Natural killer cell (primary cell): ENCODE data around the gene ABL1. TPM values are rescaled to one million over a fixed set of nuclear protein-coding genes. Genes with fewer than 3 reads are reported as not detected.

ENCODE experiments used
- ATAC-seq, 3 donors: fragments of 150-1000 bp in 2 of 3; fragments of 200-7000 bp in 1 of 3; cut with Tn5 transposase; 1 replicate in 1 of 3; 2 replicates in 2 of 3; pipeline ENCODE4 v1.10.0; 2021; ENCODE audit warnings: mild to moderate bottlenecking in 2 of 3, moderate library complexity in 2 of 3
- DNase-seq, 2 donors: peaks; one replicate each; pipeline versions ENCODE4 v3.0.0 to v3.0.0-alpha.2; 2013 to 2021; ENCODE audit warnings: mixed read lengths in 1 of 2
- H3K27ac ChIP-seq: one replicate; pipeline ENCODE4 v1.5.1; 2013; ENCODE audit warnings: mild to moderate bottlenecking, low read length
- H3K27me3 ChIP-seq: one replicate; pipeline ENCODE4 v1.6.1; 2013; ENCODE audit warnings: low read length; ENCODE audit not compliant: control insufficient read depth, insufficient read depth
- H3K36me3 ChIP-seq: one replicate; pipeline ENCODE4 v1.6.1; 2013; ENCODE audit warnings: low read length; ENCODE audit not compliant: control insufficient read depth, insufficient read depth
- H3K4me1 ChIP-seq: one replicate; pipeline ENCODE4 v1.6.1; 2013; ENCODE audit warnings: low read length; ENCODE audit not compliant: control insufficient read depth, insufficient read depth
- H3K4me3 ChIP-seq: one replicate; pipeline ENCODE4 v1.5.1; 2013; ENCODE audit warnings: low read length
- H3K9me3 ChIP-seq: one replicate; pipeline ENCODE4 v1.6.1; 2013; ENCODE audit warnings: low read length; ENCODE audit not compliant: control insufficient read depth, insufficient read depth
- H3K27ac Mint-ChIP-seq, 2 donors: one replicate each; pipeline ENCODE4 v1.8.0; 2022; ENCODE audit warnings: mild to moderate bottlenecking in 2 of 2, mixed read lengths in 2 of 2, moderate library complexity in 1 of 2
- H3K27me3 Mint-ChIP-seq, 2 donors: one replicate each; pipeline ENCODE4 v1.8.0; 2022; ENCODE audit warnings: low read depth in 2 of 2, mixed read lengths in 2 of 2
- H3K36me3 Mint-ChIP-seq: one replicate; pipeline ENCODE4 v1.8.0; 2022; ENCODE audit warnings: mixed read lengths
- H3K4me1 Mint-ChIP-seq, 2 donors: one replicate each; pipeline ENCODE4 v1.8.0; 2022; ENCODE audit warnings: mixed read lengths in 2 of 2
- H3K4me3 Mint-ChIP-seq: one replicate; pipeline ENCODE4 v1.8.0; 2022; ENCODE audit warnings: mild to moderate bottlenecking, moderate library complexity, mixed read lengths
- H3K9me3 Mint-ChIP-seq, 2 donors: one replicate each; pipeline ENCODE4 v1.8.0; 2022; ENCODE audit warnings: mixed read lengths in 2 of 2
- CTCF ChIP-seq: fragments of 200-600 bp; IDR thresholded peaks from one replicate; pipeline ENCODE4 v1.8.0; 2022; ENCODE audit warnings: antibody characterized with exemption
- WGBS: methylation state at CpG from one replicate; pipeline ENCODE4 v1.1.7; 2013; ENCODE audit warnings: missing lambda C conversion rate; ENCODE audit not compliant: insufficient coverage; 5-methylcytosine and 5-hydroxymethylcytosine counted together
- intact Hi-C: fragments of 100-400 bp; cut with micrococcal nuclease; formaldehyde crosslinking; loops from one replicate; pipeline ENCODE4 v1.14.2; 2022
- total RNA-seq, 4 donors: library from RNA; stranded (reverse); fragments of 120-200 nt in 1 of 4; gene quantifications; one replicate each; pipeline versions ENCODE4 v1.2.3 to v1.2.4, GENCODE V29; 2013 to 2022

Gene ABL1
- total RNA-seq, 3 donors from 2014 or later (not counting 1 experiment from before 2014, with no cell fraction given), result 49.7 to 65.6 (median 53.8) TPM

GRCh38 chr9:130873966-130874365 lies 38.9 kb downstream of the ABL1 start:
- Histone ChIP-seq H3K4me1 (no peaks in the 10 kb centered on the region), H3K27me3 (no peaks in the 10 kb centered on the region), H3K9me3 (no peaks in the 10 kb centered on the region), H3K4me3 (no peak overlapping the region), H3K27ac (no peak overlapping the region), H3K36me3 (peaks cover 36% of the 10 kb centered on the region)
- no peaks in the 10 kb centered on the region for H3K4me1 Mint-ChIP-seq
- 91% methylated on average over 8 of the region's 8 CpGs for WGBS
- intact Hi-C loops, result no loop called here
- no peaks in the 10 kb centered on the region for H3K27me3 Mint-ChIP-seq
- no peak overlapping the region for H3K4me3 Mint-ChIP-seq
- no peak for DNase-seq
- H3K27ac Mint-ChIP-seq, result no peak overlapping the region
- peaks cover 13% of the 10 kb centered on the region for H3K36me3 Mint-ChIP-seq
- H3K9me3 Mint-ChIP-seq, result no peaks in the 10 kb centered on the region
- TF ChIP-seq CTCF, result no peak
- ATAC-seq, result no peak

- Histone ChIP-seq H3K4me1 (no peaks in the 10 kb centered on the region), H3K36me3 (peaks cover 42% of the 10 kb centered on the region), H3K27ac (no peak overlapping the region), H3K4me3 (no peak overlapping the region), H3K27me3 (no peaks in the 10 kb centered on the region), H3K9me3 (no peaks in the 10 kb centered on the region)
- peaks cover 13% of the 10 kb centered on the region for H3K36me3 Mint-ChIP-seq
- TF ChIP-seq CTCF, result no peak
- DNase-seq (no peak), ATAC-seq (no peak)
- WGBS, result 100% methylated on average over 5 of the region's 5 CpGs
- no peak overlapping the region for H3K27ac Mint-ChIP-seq
- H3K27me3 Mint-ChIP-seq, result no peaks in the 10 kb centered on the region
- H3K9me3 Mint-ChIP-seq, result no peaks in the 10 kb centered on the region
- intact Hi-C loops, result no loop called here
- no peaks in the 10 kb centered on the region for H3K4me1 Mint-ChIP-seq
- no peak overlapping the region for H3K4me3 Mint-ChIP-seq
Observed at GRCh38 chr9:130874783-130875182, 39.7 kb downstream of the ABL1 start.

- Histone ChIP-seq H3K9me3 (no peaks in the 10 kb centered on the region), H3K4me1 (no peaks in the 10 kb centered on the region), H3K27me3 (no peaks in the 10 kb centered on the region), H3K27ac (no peak overlapping the region), H3K4me3 (no peak overlapping the region), H3K36me3 (peaks cover 59% of the 10 kb centered on the region)
- no peak for TF ChIP-seq CTCF
- intact Hi-C loops, result no loop called here
- Mint-ChIP-seq H3K27ac (no peak overlapping the region), H3K27me3 (no peaks in the 10 kb centered on the region), H3K4me1 (no peaks in the 10 kb centered on the region), H3K4me3 (no peak overlapping the region), H3K9me3 (no peaks in the 10 kb centered on the region), H3K36me3 (peaks cover 13% of the 10 kb centered on the region)
- ATAC-seq, result no peak
- DNase-seq, result no peak
- WGBS, result 97% methylated on average over 6 of the region's 6 CpGs
Observed at GRCh38 chr9:130877300-130877699, 42.2 kb downstream of the ABL1 start.

GRCh38 chr9:130878295-130878694 lies 43.2 kb downstream of the ABL1 start:
- H3K36me3 ChIP-seq, result peaks cover 49% of the 10 kb centered on the region
- H3K36me3 Mint-ChIP-seq, result peaks cover 11% of the 10 kb centered on the region
- no peaks in the 10 kb centered on the region for H3K27me3 ChIP-seq
- 96% methylated on average over 6 of the region's 6 CpGs for WGBS
- ATAC-seq (no peak), DNase-seq (no peak)
- no peak overlapping the region for H3K4me3 ChIP-seq
- no peaks in the 10 kb centered on the region for H3K4me1 ChIP-seq
- no peak overlapping the region for H3K27ac ChIP-seq
- intact Hi-C loops, result no loop called here
- TF ChIP-seq CTCF, result no peak
- no peaks in the 10 kb centered on the region for H3K9me3 Mint-ChIP-seq
- H3K27me3 Mint-ChIP-seq, result no peaks in the 10 kb centered on the region
- no peaks in the 10 kb centered on the region for H3K4me1 Mint-ChIP-seq
- no peaks in the 10 kb centered on the region for H3K9me3 ChIP-seq
- no peak overlapping the region for H3K4me3 Mint-ChIP-seq
- no peak overlapping the region for H3K27ac Mint-ChIP-seq
